Fibroblast of mammary gland (primary cell): ENCODE data around the gene DYNC2LI1.
"Not testable (repeated sequence)": the region's sequence is repeated elsewhere in the genome, so short reads cannot be mapped to it uniquely, and the experiment has no call there.

Source experiments
- DNase-seq: peaks from one replicate; pipeline ENCODE4 v3.0.0-alpha.2; 2010; ENCODE audit warnings: low read depth
- H3K4me3 ChIP-seq: 2 replicates; pipeline ENCODE4 v1.5.1; 2011; ENCODE audit warnings: low read depth, mild to moderate bottlenecking, low read length, moderate library complexity; ENCODE audit not compliant: control insufficient read depth
- CTCF ChIP-seq: conservative IDR thresholded peaks from 2 replicates; pipeline ENCODE4 v1.5.1; 2011; ENCODE audit warnings: low read depth, low read length, inconsistent platforms; ENCODE audit not compliant: control insufficient read depth, insufficient read depth

Gene DYNC2LI1

GRCh38 chr2:43773876-43774613 is at the start of gene DYNC2LI1:
Gene DYNC2LI1, plus strand, starts transcription at chr2:43774039. Its CDS starts 100 bp downstream, at chr2:43774139.
- TF ChIP-seq CTCF, result no peak
- H3K4me3 ChIP-seq, result peak within 1 kb of the TSS; percentile 94
- DNase-seq, result peak; percentile 89

GRCh38 chr2:43724728-43725526 is 48.9 kb upstream of the DYNC2LI1 start:
- no peak overlapping the region for H3K4me3 ChIP-seq
- no peak for DNase-seq
- no peak for TF ChIP-seq CTCF

GRCh38 chr2:43725711-43726246 is 48.1 kb upstream of the DYNC2LI1 start:
- H3K4me3 ChIP-seq, result no peak overlapping the region
- TF ChIP-seq CTCF, result no peak
- DNase-seq, result no peak

GRCh38 chr2:43726961-43727633 is 46.7 kb upstream of the DYNC2LI1 start:
- DNase-seq, result peak; percentile 51
- not testable (repeated sequence) for H3K4me3 ChIP-seq

GRCh38 chr2:43727634-43728014 is 46.2 kb upstream of the DYNC2LI1 start:
- no peak for DNase-seq
- H3K4me3 ChIP-seq, result no peak overlapping the region
- no peak for TF ChIP-seq CTCF

- no peak for DNase-seq
- H3K4me3 ChIP-seq, result no peak overlapping the region
- TF ChIP-seq CTCF, result no peak
Observed at GRCh38 chr2:43729491-43730174, 44.2 kb upstream of the DYNC2LI1 start.

GRCh38 chr2:43731211-43731610 is 42.6 kb upstream of the DYNC2LI1 start:
- no peak for DNase-seq
- H3K4me3 ChIP-seq, result no peak overlapping the region
- no peak for TF ChIP-seq CTCF
